Endothelial cell (in vitro differentiated cells): ENCODE measurements around the gene ENO1. TPM values are rescaled to one million over a fixed set of nuclear protein-coding genes. Genes with fewer than 3 reads are reported as not detected.

Source experiments
- DNase-seq: peaks from one replicate; pipeline ENCODE4 v3.0.0; 2021; ENCODE audit warnings: low spot score
- H3K27ac Mint-ChIP-seq: one replicate; pipeline ENCODE4 v1.8.0; 2021; ENCODE audit warnings: mixed read lengths, inconsistent platforms; ENCODE audit not compliant: unreplicated experiment
- H3K27me3 Mint-ChIP-seq: one replicate; pipeline ENCODE4 v1.8.0; 2021; ENCODE audit warnings: mild to moderate bottlenecking, moderate library complexity, mixed read lengths, inconsistent platforms; ENCODE audit not compliant: unreplicated experiment
- H3K36me3 Mint-ChIP-seq: one replicate; pipeline ENCODE4 v1.8.0; 2021; ENCODE audit warnings: mild to moderate bottlenecking, low read depth, mixed read lengths, inconsistent platforms; ENCODE audit not compliant: unreplicated experiment
- H3K4me1 Mint-ChIP-seq: one replicate; pipeline ENCODE4 v1.8.0; 2021; ENCODE audit warnings: mild to moderate bottlenecking, mixed read lengths, inconsistent platforms; ENCODE audit not compliant: unreplicated experiment
- H3K4me3 Mint-ChIP-seq: one replicate; pipeline ENCODE4 v1.8.0; 2021; ENCODE audit warnings: mild to moderate bottlenecking, mixed read lengths, inconsistent platforms; ENCODE audit not compliant: unreplicated experiment
- H3K9me3 Mint-ChIP-seq: one replicate; pipeline ENCODE4 v1.8.0; 2021; ENCODE audit warnings: mixed read lengths, inconsistent platforms; ENCODE audit not compliant: unreplicated experiment
- total RNA-seq: library from RNA; stranded (reverse); fragmentation: NEBNext Ultra II Directional; extraction: Animal tissue kit (Norgen Biotek cat#: 25700); gene quantifications from one replicate; pipeline ENCODE4 v1.2.1, GENCODE V29; 2021; ENCODE audit not compliant: unreplicated experiment
- TF ChIP-seq, protein P1 (sequence below): fragments of 200-600 bp; sonication (generic); IDR thresholded peaks from one replicate; pipeline ENCODE4 v1.5.0; 2021; ENCODE audit warnings: antibody characterized with exemption; ENCODE audit not compliant: unreplicated experiment

ENO1 gene
- total RNA-seq, 1 donor from 2014 or later: 626 TPM

DNA sequence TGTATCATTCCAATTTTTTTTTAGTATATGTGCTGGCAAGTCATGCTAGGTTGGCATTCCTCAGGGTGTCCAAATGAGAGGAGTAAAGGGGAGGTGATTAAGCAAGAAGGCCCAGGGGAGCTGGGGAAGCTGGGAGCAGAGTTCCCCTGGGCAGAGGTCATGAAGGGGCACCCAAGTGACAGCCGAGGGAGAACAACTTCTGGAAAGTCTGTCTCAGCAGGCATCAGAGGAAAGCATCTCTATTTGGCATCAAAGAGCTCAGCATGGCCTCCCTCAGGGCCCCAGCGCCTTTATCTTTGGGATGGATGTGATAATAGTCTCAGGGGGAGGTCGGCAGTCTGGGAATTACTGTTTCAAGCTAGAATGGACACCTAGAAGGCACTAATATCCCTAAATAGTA is 5.0 kb upstream of the ENO1 start:
- Mint-ChIP-seq H3K27ac (no peak overlapping the region), H3K9me3 (no peaks in the 10 kb centered on the region), H3K4me3 (no peak overlapping the region), H3K27me3 (peaks cover 5% of the 10 kb centered on the region), H3K4me1 (peaks cover 20% of the 10 kb centered on the region), H3K36me3 (peaks cover 4% of the 10 kb centered on the region)
- TF ChIP-seq, protein P1, sequence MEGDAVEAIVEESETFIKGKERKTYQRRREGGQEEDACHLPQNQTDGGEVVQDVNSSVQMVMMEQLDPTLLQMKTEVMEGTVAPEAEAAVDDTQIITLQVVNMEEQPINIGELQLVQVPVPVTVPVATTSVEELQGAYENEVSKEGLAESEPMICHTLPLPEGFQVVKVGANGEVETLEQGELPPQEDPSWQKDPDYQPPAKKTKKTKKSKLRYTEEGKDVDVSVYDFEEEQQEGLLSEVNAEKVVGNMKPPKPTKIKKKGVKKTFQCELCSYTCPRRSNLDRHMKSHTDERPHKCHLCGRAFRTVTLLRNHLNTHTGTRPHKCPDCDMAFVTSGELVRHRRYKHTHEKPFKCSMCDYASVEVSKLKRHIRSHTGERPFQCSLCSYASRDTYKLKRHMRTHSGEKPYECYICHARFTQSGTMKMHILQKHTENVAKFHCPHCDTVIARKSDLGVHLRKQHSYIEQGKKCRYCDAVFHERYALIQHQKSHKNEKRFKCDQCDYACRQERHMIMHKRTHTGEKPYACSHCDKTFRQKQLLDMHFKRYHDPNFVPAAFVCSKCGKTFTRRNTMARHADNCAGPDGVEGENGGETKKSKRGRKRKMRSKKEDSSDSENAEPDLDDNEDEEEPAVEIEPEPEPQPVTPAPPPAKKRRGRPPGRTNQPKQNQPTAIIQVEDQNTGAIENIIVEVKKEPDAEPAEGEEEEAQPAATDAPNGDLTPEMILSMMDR: no peak
- DNase-seq: no peak

DNA sequence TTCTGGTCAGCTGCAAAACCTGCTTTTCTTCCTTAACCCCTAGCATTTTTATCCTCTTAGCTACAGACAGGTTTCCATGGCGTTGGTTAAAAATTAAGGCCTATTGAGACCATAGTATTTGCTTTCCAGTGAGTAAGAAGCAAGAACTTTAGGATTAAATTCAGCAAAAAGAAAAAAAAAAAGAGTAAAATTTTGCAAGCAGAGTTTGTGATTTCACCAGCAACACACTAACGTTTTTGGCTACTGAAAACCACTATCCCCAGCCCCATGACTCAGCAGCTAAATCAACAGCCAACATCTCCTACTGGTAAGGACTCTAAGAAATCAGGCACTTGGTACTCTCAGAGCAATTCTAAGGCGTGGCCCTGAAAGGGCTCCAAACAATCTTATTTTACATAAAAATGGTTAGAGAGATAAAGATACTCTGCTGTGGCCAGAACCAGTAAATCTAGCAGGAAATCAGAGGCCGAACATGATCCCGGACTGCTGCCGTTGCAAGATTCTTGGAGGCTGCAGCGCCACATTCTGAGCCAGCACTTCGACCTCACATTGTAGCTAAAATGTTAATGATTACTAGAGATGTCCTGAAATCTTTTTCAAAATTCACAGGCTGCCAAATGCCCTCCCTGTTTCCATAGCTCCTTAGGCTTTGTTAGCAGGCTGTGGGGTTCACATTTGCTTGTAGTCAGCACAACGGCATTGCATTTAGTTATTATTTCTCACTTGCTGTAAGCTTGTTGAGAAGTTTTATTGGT is 1.6 kb upstream of the ENO1 start:
- Mint-ChIP-seq H3K4me3 (peak overlapping the region; percentile 96), H3K27ac (peak overlapping the region; percentile 96), H3K27me3 (peaks cover 12% of the 10 kb centered on the region), H3K36me3 (peaks cover 4% of the 10 kb centered on the region), H3K4me1 (peaks cover 23% of the 10 kb centered on the region), H3K9me3 (no peaks in the 10 kb centered on the region)
- TF ChIP-seq, protein P1: no peak
- no peak for DNase-seq

GRCh38 chr1:8879464-8879921 is 1.0 kb upstream of the ENO1 start:
- peak overlapping the region; percentile 96 for H3K27ac Mint-ChIP-seq
- peak overlapping the region; percentile 96 for H3K4me3 Mint-ChIP-seq
- no peak for DNase-seq
- H3K9me3 Mint-ChIP-seq: no peaks in the 10 kb centered on the region
- H3K4me1 Mint-ChIP-seq: peaks cover 27% of the 10 kb centered on the region
- H3K36me3 Mint-ChIP-seq: peaks cover 4% of the 10 kb centered on the region
- TF ChIP-seq, protein P1: no peak
- peaks cover 12% of the 10 kb centered on the region for H3K27me3 Mint-ChIP-seq

DNA sequence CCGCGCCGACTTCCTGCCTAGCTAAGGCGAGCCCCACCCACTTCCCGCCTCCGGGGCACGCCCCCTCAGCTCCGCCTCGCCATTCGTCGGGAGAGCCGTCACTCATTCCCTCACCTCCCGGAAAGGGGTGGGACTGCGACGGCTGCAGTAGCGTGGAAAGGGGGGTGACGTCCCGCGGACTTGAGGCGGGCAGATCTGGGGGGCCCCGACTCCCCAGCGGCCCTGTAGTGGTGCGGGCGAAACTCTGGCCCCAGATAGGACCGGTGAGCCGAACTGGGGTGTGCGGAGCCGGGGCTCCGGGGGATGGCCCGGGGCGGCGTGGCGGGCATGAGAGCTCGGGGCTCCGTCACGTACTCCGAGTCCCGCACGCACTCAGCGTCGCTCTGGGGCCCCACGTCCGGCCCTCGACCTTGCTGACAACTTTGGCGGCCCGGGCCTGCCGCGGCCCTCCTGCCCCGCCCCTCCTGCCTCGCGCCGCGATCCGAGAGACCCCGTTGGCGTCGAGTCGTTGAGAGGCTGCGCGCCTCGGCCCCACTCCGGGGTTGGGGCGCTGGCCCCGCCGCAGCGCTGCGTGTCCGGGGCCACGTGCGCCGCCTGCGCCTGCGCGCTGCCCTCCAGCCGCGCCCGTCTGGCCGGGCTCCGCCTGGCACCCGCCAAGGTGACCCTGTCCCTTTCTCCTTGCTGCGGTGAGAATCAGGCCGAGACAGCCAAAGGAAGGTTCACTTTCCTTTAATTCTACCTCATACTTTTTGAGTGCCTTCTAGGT is 395 bp upstream of the ENO1 start:
- H3K4me3 Mint-ChIP-seq: peak overlapping the region; percentile 96
- H3K27me3 Mint-ChIP-seq: peaks cover 12% of the 10 kb centered on the region
- TF ChIP-seq, protein P1: peak; percentile 15
- H3K9me3 Mint-ChIP-seq: no peaks in the 10 kb centered on the region
- DNase-seq: peak; percentile 99
- peak overlapping the region; percentile 96 for H3K27ac Mint-ChIP-seq
- H3K36me3 Mint-ChIP-seq: peaks cover 4% of the 10 kb centered on the region
- H3K4me1 Mint-ChIP-seq: peaks cover 27% of the 10 kb centered on the region
